ENCODE measurements around the gene EXOC6.

Gene EXOC6

GRCh38 chr10:93032105-93032808 lies 183.9 kb downstream of the EXOC6 start:
- no peak overlapping the region for H3K4me3 ChIP-seq (ENCODE audit: low read length)
- H4K20me1 ChIP-seq (ENCODE audit: control insufficient read depth, insufficient read depth, low read depth, low read length) = no peaks in the 10 kb centered on the region
- H3K4me2 ChIP-seq (ENCODE audit: low read length) = no peak overlapping the region
- H3K36me3 ChIP-seq (ENCODE audit: control insufficient read depth, low read length) = no peaks in the 10 kb centered on the region
- H3K9me2 ChIP-seq (replicated peaks; ENCODE audit: control insufficient read depth, low read length) = no peaks in the 10 kb centered on the region
- no peaks in the 10 kb centered on the region for H3K4me1 ChIP-seq (ENCODE audit: control insufficient read depth, low read length)
- TF ChIP-seq EZH2phosphoT487 (IDR thresholded peaks at IDR 0.05; ENCODE audit: borderline replicate concordance, low read length) = no peak
- no peak for TF ChIP-seq CTCF (IDR thresholded peaks at IDR 0.05; ENCODE audit: low read depth, low read length, poor library complexity, severe bottlenecking)
- H3K9me3 ChIP-seq (ENCODE audit: control insufficient read depth, insufficient read depth, low read length) = no peaks in the 10 kb centered on the region
- no peaks in the 10 kb centered on the region for H3F3A ChIP-seq (ENCODE audit: control insufficient read depth, insufficient read depth)
- no peaks in the 10 kb centered on the region for H3K79me2 ChIP-seq (ENCODE audit: control insufficient read depth, low read length)
- H3K27ac ChIP-seq (ENCODE audit: low read depth, low read length) = no peak overlapping the region
- no peaks in the 10 kb centered on the region for H3K27me3 ChIP-seq (ENCODE audit: control insufficient read depth, low read length)

- H3K4me1 ChIP-seq (ENCODE audit: control insufficient read depth, low read length) = no peaks in the 10 kb centered on the region
- no peaks in the 10 kb centered on the region for H3K79me2 ChIP-seq (ENCODE audit: control insufficient read depth, low read length)
- H3K36me3 ChIP-seq (ENCODE audit: control insufficient read depth, low read length) = no peaks in the 10 kb centered on the region
- no peak overlapping the region for H3K4me3 ChIP-seq (ENCODE audit: low read length)
- H3F3A ChIP-seq (ENCODE audit: control insufficient read depth, insufficient read depth) = no peaks in the 10 kb centered on the region
- TF ChIP-seq CTCF (IDR thresholded peaks at IDR 0.05; ENCODE audit: low read depth, low read length, poor library complexity, severe bottlenecking) = no peak
- TF ChIP-seq EZH2phosphoT487 (IDR thresholded peaks at IDR 0.05; ENCODE audit: borderline replicate concordance, low read length) = no peak
- no peak overlapping the region for H3K4me2 ChIP-seq (ENCODE audit: low read length)
- H3K27me3 ChIP-seq (ENCODE audit: control insufficient read depth, low read length) = no peaks in the 10 kb centered on the region
- no peaks in the 10 kb centered on the region for H3K9me3 ChIP-seq (ENCODE audit: control insufficient read depth, insufficient read depth, low read length)
- H3K9me2 ChIP-seq (replicated peaks; ENCODE audit: control insufficient read depth, low read length) = no peaks in the 10 kb centered on the region
- no peak overlapping the region for H3K27ac ChIP-seq (ENCODE audit: low read depth, low read length)
- no peaks in the 10 kb centered on the region for H4K20me1 ChIP-seq (ENCODE audit: control insufficient read depth, insufficient read depth, low read depth, low read length)
Observed at GRCh38 chr10:93032809-93033137, 184.5 kb downstream of the EXOC6 start.

DNA sequence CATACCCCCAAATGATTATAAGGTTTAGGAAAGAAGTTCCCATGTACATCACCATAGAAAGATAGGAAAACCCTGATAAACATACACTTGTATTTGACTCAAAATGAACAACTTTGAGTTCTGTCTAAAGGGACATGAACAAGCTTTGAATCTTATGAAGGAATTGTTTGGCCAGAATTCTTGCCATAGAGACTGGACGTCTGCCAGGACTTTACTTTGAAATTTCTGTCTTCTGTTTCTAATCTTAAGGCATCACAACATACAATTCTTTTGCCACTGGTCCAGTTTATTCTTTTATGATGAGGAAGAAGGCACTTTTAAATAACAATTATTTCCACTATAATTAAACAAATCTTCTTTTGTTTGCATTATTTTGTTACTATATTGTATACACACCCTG lies 186.1 kb downstream of the EXOC6 start:
- no peak overlapping the region for H3K4me3 ChIP-seq (ENCODE audit: low read length)
- H3K79me2 ChIP-seq (ENCODE audit: control insufficient read depth, low read length) = no peaks in the 10 kb centered on the region
- TF ChIP-seq CTCF (IDR thresholded peaks at IDR 0.05; ENCODE audit: low read depth, low read length, poor library complexity, severe bottlenecking) (no peak), EZH2phosphoT487 (IDR thresholded peaks at IDR 0.05; ENCODE audit: borderline replicate concordance, low read length) (no peak)
- no peaks in the 10 kb centered on the region for H3K9me3 ChIP-seq (ENCODE audit: control insufficient read depth, insufficient read depth, low read length)
- no peaks in the 10 kb centered on the region for H4K20me1 ChIP-seq (ENCODE audit: control insufficient read depth, insufficient read depth, low read depth, low read length)
- peaks cover 4% of the 10 kb centered on the region for H3K4me1 ChIP-seq (ENCODE audit: control insufficient read depth, low read length)
- H3F3A ChIP-seq (ENCODE audit: control insufficient read depth, insufficient read depth) = no peaks in the 10 kb centered on the region
- H3K36me3 ChIP-seq (ENCODE audit: control insufficient read depth, low read length) = no peaks in the 10 kb centered on the region
- no peak overlapping the region for H3K4me2 ChIP-seq (ENCODE audit: low read length)
- no peak overlapping the region for H3K27ac ChIP-seq (ENCODE audit: low read depth, low read length)
- H3K27me3 ChIP-seq (ENCODE audit: control insufficient read depth, low read length) = no peaks in the 10 kb centered on the region
- H3K9me2 ChIP-seq (replicated peaks; ENCODE audit: control insufficient read depth, low read length) = no peaks in the 10 kb centered on the region

Measured in DOHH2 (cell line).